ENCODE measurements around the gene MYOCOS.

- TF ChIP-seq, protein P1, sequence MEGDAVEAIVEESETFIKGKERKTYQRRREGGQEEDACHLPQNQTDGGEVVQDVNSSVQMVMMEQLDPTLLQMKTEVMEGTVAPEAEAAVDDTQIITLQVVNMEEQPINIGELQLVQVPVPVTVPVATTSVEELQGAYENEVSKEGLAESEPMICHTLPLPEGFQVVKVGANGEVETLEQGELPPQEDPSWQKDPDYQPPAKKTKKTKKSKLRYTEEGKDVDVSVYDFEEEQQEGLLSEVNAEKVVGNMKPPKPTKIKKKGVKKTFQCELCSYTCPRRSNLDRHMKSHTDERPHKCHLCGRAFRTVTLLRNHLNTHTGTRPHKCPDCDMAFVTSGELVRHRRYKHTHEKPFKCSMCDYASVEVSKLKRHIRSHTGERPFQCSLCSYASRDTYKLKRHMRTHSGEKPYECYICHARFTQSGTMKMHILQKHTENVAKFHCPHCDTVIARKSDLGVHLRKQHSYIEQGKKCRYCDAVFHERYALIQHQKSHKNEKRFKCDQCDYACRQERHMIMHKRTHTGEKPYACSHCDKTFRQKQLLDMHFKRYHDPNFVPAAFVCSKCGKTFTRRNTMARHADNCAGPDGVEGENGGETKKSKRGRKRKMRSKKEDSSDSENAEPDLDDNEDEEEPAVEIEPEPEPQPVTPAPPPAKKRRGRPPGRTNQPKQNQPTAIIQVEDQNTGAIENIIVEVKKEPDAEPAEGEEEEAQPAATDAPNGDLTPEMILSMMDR (conservative IDR thresholded peaks at IDR 0.05 in 1 of 2, IDR thresholded peaks at IDR 0.05 in 1 of 2; ENCODE audit: low read depth in 1 of 2, low read length in 2 of 2), result no peak
- TF ChIP-seq EZH2 (IDR thresholded peaks at IDR 0.05; ENCODE audit: low read length, missing control alignments), result no peak
Measured at GRCh38 chr1:171625225-171625624, 3.2 kb downstream of the MYOCOS start.
